Measurements from ENCODE around the gene LRIG3.
A peak's percentile ranks its signal among the peaks of the same experiment; 100 is the strongest.

LRIG3 gene

DNA sequence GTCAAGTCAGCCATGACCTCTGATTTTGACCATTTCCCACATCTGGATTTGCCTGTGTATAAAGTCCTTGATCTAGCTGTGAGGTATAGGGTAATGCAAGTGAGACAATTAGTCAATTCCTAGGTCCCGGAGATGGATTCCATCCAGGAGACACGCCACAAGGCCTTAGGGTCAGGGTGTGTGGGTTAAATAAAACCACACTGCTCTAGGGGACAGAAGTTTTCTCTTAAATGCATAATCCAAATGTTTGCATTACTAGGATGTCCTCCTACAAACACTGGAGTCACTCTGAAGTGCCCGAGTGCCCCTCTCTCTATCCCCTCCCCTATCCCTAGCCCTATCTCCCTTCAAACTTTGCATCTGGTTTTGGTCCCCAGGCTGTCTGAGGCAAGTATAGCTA, 26.8 kb downstream of the LRIG3 start:
- no peaks in the 10 kb centered on the region for H3K27me3 ChIP-seq (ENCODE audit: control insufficient read depth, insufficient read depth, low read length)
- no peak overlapping the region for H3K27ac ChIP-seq
- no peak overlapping the region for H3K9ac ChIP-seq
- H3K4me3 ChIP-seq (ENCODE audit: low read depth, low read length): no peak overlapping the region
- H2AFZ ChIP-seq: no peak overlapping the region
- no peaks in the 10 kb centered on the region for H3K36me3 ChIP-seq (ENCODE audit: control insufficient read depth, insufficient read depth, low read length)
- peaks cover 25% of the 10 kb centered on the region for H3K79me2 ChIP-seq
- no peaks in the 10 kb centered on the region for H3K9me3 ChIP-seq (ENCODE audit: control insufficient read depth, low read length)
- H3K4me1 ChIP-seq: peaks cover 10% of the 10 kb centered on the region
- no peak overlapping the region for H3K4me2 ChIP-seq (ENCODE audit: low read length)
- TF ChIP-seq CTCF (IDR thresholded peaks at IDR 0.05): no peak

DNA sequence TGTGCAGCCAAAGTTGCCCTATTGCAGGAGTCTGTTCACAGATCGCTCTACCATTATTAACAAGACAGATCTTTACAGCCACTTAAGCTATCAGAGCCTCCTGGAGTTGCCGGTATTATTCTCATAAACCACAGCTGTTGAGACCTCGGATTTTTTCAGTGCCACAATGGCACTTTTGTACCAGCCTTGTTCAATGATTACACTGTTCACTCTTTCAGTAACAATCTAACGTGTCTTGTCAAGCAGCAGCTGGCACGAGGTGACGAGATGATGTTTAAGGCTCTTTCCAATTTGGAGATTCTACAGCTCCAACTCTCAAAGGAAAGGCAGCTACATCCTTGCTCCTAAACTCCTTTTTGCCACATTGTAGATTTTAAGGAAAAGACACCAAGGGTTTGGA, 30.7 kb downstream of the LRIG3 start:
- no peak overlapping the region for H3K4me2 ChIP-seq (ENCODE audit: low read length)
- no peaks in the 10 kb centered on the region for H3K27me3 ChIP-seq (ENCODE audit: control insufficient read depth, insufficient read depth, low read length)
- H3K9ac ChIP-seq: no peak overlapping the region
- H3K79me2 ChIP-seq: peaks cover 7% of the 10 kb centered on the region
- H3K36me3 ChIP-seq (ENCODE audit: control insufficient read depth, insufficient read depth, low read length): no peaks in the 10 kb centered on the region
- peak overlapping the region; percentile 92 for H3K27ac ChIP-seq
- H3K4me3 ChIP-seq (ENCODE audit: low read depth, low read length): no peak overlapping the region
- no peak overlapping the region for H2AFZ ChIP-seq
- no peaks in the 10 kb centered on the region for H3K9me3 ChIP-seq (ENCODE audit: control insufficient read depth, low read length)
- no peak for TF ChIP-seq CTCF (IDR thresholded peaks at IDR 0.05)
- peaks cover 20% of the 10 kb centered on the region for H3K4me1 ChIP-seq

DNA sequence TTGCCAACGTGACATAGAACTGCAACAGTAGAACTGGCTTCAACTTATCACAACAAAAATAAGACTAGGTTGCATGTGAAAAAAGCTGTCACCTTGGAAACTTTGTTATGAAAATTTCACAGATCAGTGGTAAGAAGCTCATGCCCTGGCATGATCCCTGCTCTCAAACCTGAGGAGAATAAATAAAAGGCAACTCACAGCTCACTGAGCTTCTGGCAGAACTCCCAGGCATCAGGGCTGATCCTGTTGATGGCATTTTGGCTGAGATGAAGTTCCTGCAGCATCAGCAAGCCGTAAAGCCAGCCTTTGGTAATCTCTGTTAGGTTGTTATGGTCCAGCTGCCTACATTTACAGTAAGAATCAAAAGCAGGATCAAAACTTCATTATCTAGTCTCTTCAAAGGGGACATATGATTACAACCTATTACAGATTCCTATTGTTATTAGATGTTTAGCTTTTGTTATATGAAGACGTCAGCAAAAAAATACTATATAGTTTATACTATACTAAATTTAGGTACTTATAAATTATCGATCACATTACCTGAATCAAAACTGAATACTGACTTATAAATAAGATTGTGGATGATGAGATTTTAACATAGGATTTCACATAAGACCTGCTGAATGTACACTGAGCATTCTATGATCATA, 32.0 kb downstream of the LRIG3 start:
- H3K27ac ChIP-seq: peak overlapping the region; percentile 92
- H3K27me3 ChIP-seq (ENCODE audit: control insufficient read depth, insufficient read depth, low read length): no peaks in the 10 kb centered on the region
- TF ChIP-seq CTCF (IDR thresholded peaks at IDR 0.05): no peak
- H3K9me3 ChIP-seq (ENCODE audit: control insufficient read depth, low read length): no peaks in the 10 kb centered on the region
- no peak overlapping the region for H3K4me3 ChIP-seq (ENCODE audit: low read depth, low read length)
- H2AFZ ChIP-seq: no peak overlapping the region
- no peak overlapping the region for H3K9ac ChIP-seq
- no peaks in the 10 kb centered on the region for H3K79me2 ChIP-seq
- H3K4me1 ChIP-seq: peaks cover 15% of the 10 kb centered on the region
- no peak overlapping the region for H3K4me2 ChIP-seq (ENCODE audit: low read length)
- H3K36me3 ChIP-seq (ENCODE audit: control insufficient read depth, insufficient read depth, low read length): no peaks in the 10 kb centered on the region

- Histone ChIP-seq H2AFZ (no peak overlapping the region), H3K27ac (peak overlapping the region; percentile 92), H3K4me3 (ENCODE audit: low read depth, low read length) (no peak overlapping the region), H3K27me3 (ENCODE audit: control insufficient read depth, insufficient read depth, low read length) (no peaks in the 10 kb centered on the region), H3K4me1 (peaks cover 15% of the 10 kb centered on the region), H3K36me3 (ENCODE audit: control insufficient read depth, insufficient read depth, low read length) (no peaks in the 10 kb centered on the region), H3K79me2 (no peaks in the 10 kb centered on the region), H3K9me3 (ENCODE audit: control insufficient read depth, low read length) (no peaks in the 10 kb centered on the region), H3K9ac (no peak overlapping the region), H3K4me2 (ENCODE audit: low read length) (no peak overlapping the region)
- no peak for TF ChIP-seq CTCF (IDR thresholded peaks at IDR 0.05)
Measured at GRCh38 chr12:58887068-58887467, 33.2 kb downstream of the LRIG3 start.

DNA sequence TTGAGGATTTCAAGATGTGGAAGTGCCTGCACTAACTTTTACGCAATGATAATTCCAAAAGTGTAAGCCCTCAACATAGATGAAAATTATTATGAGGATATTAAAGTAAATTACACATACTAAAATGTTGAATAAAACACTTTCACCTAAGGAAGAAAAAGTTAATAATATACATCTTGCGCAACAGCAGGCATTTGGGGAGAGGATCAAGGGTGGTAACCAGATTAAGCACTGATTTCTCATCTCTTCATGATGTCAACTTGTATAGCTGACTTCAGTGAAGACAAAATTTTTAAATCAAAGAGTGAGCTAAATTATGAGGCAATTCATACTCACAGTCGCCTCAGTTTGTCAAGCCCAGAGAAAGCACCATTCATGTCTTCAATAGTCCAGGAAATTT, 33.8 kb downstream of the LRIG3 start:
- H3K27ac ChIP-seq: peak overlapping the region; percentile 92
- TF ChIP-seq CTCF (IDR thresholded peaks at IDR 0.05): no peak
- no peak overlapping the region for H3K4me2 ChIP-seq (ENCODE audit: low read length)
- no peaks in the 10 kb centered on the region for H3K79me2 ChIP-seq
- no peak overlapping the region for H3K4me3 ChIP-seq (ENCODE audit: low read depth, low read length)
- H3K9me3 ChIP-seq (ENCODE audit: control insufficient read depth, low read length): no peaks in the 10 kb centered on the region
- H3K4me1 ChIP-seq: peaks cover 15% of the 10 kb centered on the region
- H3K27me3 ChIP-seq (ENCODE audit: control insufficient read depth, insufficient read depth, low read length): no peaks in the 10 kb centered on the region
- no peak overlapping the region for H2AFZ ChIP-seq
- H3K9ac ChIP-seq: no peak overlapping the region
- H3K36me3 ChIP-seq (ENCODE audit: control insufficient read depth, insufficient read depth, low read length): no peaks in the 10 kb centered on the region
